Caco-2 (cell line): ENCODE data around the gene UGT1A4. TPM values are rescaled to one million over a fixed set of nuclear protein-coding genes. Genes with fewer than 3 reads are reported as not detected.
A peak's percentile ranks its signal among the peaks of the same experiment; 100 is the strongest.
"Not testable (repeated sequence)": the region's sequence is repeated elsewhere in the genome, so short reads cannot be mapped to it uniquely, and the experiment has no call there.

Experiments
- BruUV-seq: library from RNA; stranded (reverse); fragments of 400-500 nt; replicated peaks from 2 replicates; lab custom pipeline; 2021; lab: Mats Ljungman, UMichigan
- CTCF ChIA-PET: fragments of 300-600 bp; sonication (Branson Sonifier 250); formaldehyde crosslinking; loops from one replicate; lab custom pipeline; 2022; ENCODE audit warnings: antibody characterized with exemption; lab: Charles Lee
- POLR2A ChIA-PET: fragments of 300-600 bp; sonication (Branson Sonifier 250); formaldehyde crosslinking; loops from one replicate; lab custom pipeline; 2022; ENCODE audit warnings: antibody characterized with exemption; lab: Charles Lee
- DNase-seq, 2 experiments: peaks; one replicate each; pipeline versions ENCODE4 v3.0.0 to v3.0.0-alpha.2; 2020 to 2022
- H3K27me3 ChIP-seq: replicated peaks from 2 replicates; pipeline ENCODE4 v1.6.0; 2011; ENCODE audit warnings: low read length; ENCODE audit not compliant: control insufficient read depth, insufficient read depth
- H3K36me3 ChIP-seq: 2 replicates; pipeline ENCODE4 v1.5.1; 2011; ENCODE audit warnings: low read length; ENCODE audit not compliant: control insufficient read depth, insufficient read depth
- H3K4me1 ChIP-seq: fragments of 250-450 bp; sonication (Bioruptor Pico); 2 replicates; pipeline ENCODE4 v1.5.1; 2020; ENCODE audit warnings: mild to moderate bottlenecking
- H3K4me3 ChIP-seq: 2 replicates; pipeline ENCODE4 v1.5.1; 2011; ENCODE audit warnings: low read depth, mild to moderate bottlenecking, control low read depth, low read length
- H3K9me3 ChIP-seq: fragments of 250-450 bp; sonication (Bioruptor Pico); 2 replicates; pipeline ENCODE4 v1.5.1; 2020; ENCODE audit warnings: mild to moderate bottlenecking, moderate library complexity
- H3K27ac Mint-ChIP-seq: one replicate; pipeline ENCODE4 v1.8.0; 2022; ENCODE audit warnings: mixed read lengths; ENCODE audit not compliant: unreplicated experiment
- H3K27me3 Mint-ChIP-seq: one replicate; pipeline ENCODE4 v1.8.0; 2022; ENCODE audit warnings: mixed read lengths; ENCODE audit not compliant: insufficient read depth, unreplicated experiment
- H3K36me3 Mint-ChIP-seq: one replicate; pipeline ENCODE4 v1.8.0; 2022; ENCODE audit warnings: mild to moderate bottlenecking, mixed read lengths; ENCODE audit not compliant: insufficient read depth, unreplicated experiment
- H3K4me1 Mint-ChIP-seq: one replicate; pipeline ENCODE4 v1.8.0; 2022; ENCODE audit warnings: low read depth, mixed read lengths; ENCODE audit not compliant: unreplicated experiment
- H3K4me3 Mint-ChIP-seq: one replicate; pipeline ENCODE4 v1.8.0; 2022; ENCODE audit warnings: mild to moderate bottlenecking, moderate library complexity, mixed read lengths; ENCODE audit not compliant: unreplicated experiment
- H3K9me3 Mint-ChIP-seq: one replicate; pipeline ENCODE4 v1.8.0; 2022; ENCODE audit warnings: mixed read lengths; ENCODE audit not compliant: unreplicated experiment
- intact Hi-C: fragments of 100-400 bp; cut with micrococcal nuclease; formaldehyde crosslinking; loops from one replicate; pipeline ENCODE4 v1.10.0; 2022; ENCODE audit not compliant: unreplicated experiment
- total RNA-seq: library from RNA; stranded (reverse); gene quantifications from 2 replicates; pipeline ENCODE4 v1.2.3, GENCODE V29; 2022
- TF ChIP-seq, protein P1 (sequence below), 2 experiments: fragments of 200-600 bp in 1 of 2; IDR thresholded peaks; 1 replicate in 1 of 2; 2 replicates in 1 of 2; pipeline versions ENCODE4 v1.5.1 to v1.8.0; 2011 to 2022; ENCODE audit warnings: antibody characterized with exemption in 1 of 2, control low read depth in 1 of 2, inconsistent platforms in 1 of 2, low read depth in 1 of 2, low read length in 1 of 2, mild to moderate bottlenecking in 1 of 2, moderate library complexity in 1 of 2; ENCODE audit not compliant: insufficient read depth in 1 of 2, severe bottlenecking in 1 of 2, unreplicated experiment in 1 of 2

Gene UGT1A4
- total RNA-seq, 1 experiment from 2014 or later, result 0.79 TPM

DNA sequence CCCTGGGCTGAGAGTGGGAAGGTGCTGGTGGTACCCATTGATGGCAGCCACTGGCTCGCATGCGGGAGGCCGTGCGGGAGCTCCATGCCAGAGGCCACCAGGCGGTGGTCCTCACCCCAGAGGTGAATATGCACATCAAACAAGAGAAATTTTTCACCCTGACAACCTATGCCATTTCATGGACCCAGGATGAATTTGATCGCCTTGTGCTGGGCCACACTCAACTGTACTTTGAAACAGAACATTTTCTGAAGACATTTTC lies 28.7 kb downstream of the UGT1A4 start:
- Histone ChIP-seq H3K36me3 (no peaks in the 10 kb centered on the region), H3K27me3 (no peaks in the 10 kb centered on the region), H3K4me1 (peaks cover 19% of the 10 kb centered on the region), H3K9me3 (peaks cover 7% of the 10 kb centered on the region), H3K4me3 (no peak overlapping the region)
- ChIA-PET CTCF (interaction anchor here (0.9 kb wide), 1 partner anchor 81 kb away, joined by 3 read pairs; no protein-coding TSS in a partner anchor), POLR2A (no interaction called here)
- H3K27ac Mint-ChIP-seq, result no peak overlapping the region
- peaks cover 19% of the 10 kb centered on the region for H3K36me3 Mint-ChIP-seq
- no peak overlapping the region for H3K4me3 Mint-ChIP-seq
- peaks cover 44% of the 10 kb centered on the region for H3K9me3 Mint-ChIP-seq
- H3K4me1 Mint-ChIP-seq, result peaks cover 20% of the 10 kb centered on the region
- H3K27me3 Mint-ChIP-seq, result no peaks in the 10 kb centered on the region
- no TSS peak for BruUV-seq
- TF ChIP-seq, protein P1, sequence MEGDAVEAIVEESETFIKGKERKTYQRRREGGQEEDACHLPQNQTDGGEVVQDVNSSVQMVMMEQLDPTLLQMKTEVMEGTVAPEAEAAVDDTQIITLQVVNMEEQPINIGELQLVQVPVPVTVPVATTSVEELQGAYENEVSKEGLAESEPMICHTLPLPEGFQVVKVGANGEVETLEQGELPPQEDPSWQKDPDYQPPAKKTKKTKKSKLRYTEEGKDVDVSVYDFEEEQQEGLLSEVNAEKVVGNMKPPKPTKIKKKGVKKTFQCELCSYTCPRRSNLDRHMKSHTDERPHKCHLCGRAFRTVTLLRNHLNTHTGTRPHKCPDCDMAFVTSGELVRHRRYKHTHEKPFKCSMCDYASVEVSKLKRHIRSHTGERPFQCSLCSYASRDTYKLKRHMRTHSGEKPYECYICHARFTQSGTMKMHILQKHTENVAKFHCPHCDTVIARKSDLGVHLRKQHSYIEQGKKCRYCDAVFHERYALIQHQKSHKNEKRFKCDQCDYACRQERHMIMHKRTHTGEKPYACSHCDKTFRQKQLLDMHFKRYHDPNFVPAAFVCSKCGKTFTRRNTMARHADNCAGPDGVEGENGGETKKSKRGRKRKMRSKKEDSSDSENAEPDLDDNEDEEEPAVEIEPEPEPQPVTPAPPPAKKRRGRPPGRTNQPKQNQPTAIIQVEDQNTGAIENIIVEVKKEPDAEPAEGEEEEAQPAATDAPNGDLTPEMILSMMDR (IDR thresholded peaks at IDR 0.05; ENCODE audit: insufficient read depth in 1 of 2, low read depth in 1 of 2, low read length in 1 of 2, severe bottlenecking in 1 of 2, unreplicated experiment in 1 of 2), result no peak
- intact Hi-C loops, result no loop called here
- no peak for DNase-seq

DNA sequence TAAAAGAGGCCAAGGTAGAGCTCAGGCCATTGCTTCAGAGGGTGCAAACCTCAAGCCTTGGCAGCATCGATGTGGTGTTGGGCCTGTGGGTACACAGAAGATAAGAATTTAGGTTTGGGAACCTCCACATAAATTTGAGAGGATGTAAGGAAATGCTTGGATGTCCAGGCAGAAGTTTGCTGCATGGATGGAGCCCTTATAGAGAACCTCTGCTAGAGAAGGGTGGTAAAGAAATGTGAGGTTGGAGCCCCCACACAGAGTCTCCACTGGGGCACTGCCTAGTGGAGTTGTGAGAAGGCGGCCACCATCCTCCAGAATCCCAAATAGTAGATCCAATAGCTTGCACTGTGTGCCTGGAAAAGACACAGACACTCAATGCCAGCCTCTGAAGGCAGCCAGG lies 32.2 kb downstream of the UGT1A4 start:
- H3K27me3 ChIP-seq, BruUV-seq, CTCF ChIA-PET, H3K4me3 Mint-ChIP-seq, DNase-seq, H3K9me3 ChIP-seq, intact Hi-C loops, H3K4me3 ChIP-seq, POLR2A ChIA-PET, H3K36me3 ChIP-seq, H3K27me3 Mint-ChIP-seq, H3K27ac Mint-ChIP-seq: not testable (repeated sequence)
- peaks cover 19% of the 10 kb centered on the region for H3K36me3 Mint-ChIP-seq
- H3K4me1 ChIP-seq, result peaks cover 19% of the 10 kb centered on the region
- peaks cover 14% of the 10 kb centered on the region for H3K4me1 Mint-ChIP-seq
- H3K9me3 Mint-ChIP-seq, result peaks cover 44% of the 10 kb centered on the region

DNA sequence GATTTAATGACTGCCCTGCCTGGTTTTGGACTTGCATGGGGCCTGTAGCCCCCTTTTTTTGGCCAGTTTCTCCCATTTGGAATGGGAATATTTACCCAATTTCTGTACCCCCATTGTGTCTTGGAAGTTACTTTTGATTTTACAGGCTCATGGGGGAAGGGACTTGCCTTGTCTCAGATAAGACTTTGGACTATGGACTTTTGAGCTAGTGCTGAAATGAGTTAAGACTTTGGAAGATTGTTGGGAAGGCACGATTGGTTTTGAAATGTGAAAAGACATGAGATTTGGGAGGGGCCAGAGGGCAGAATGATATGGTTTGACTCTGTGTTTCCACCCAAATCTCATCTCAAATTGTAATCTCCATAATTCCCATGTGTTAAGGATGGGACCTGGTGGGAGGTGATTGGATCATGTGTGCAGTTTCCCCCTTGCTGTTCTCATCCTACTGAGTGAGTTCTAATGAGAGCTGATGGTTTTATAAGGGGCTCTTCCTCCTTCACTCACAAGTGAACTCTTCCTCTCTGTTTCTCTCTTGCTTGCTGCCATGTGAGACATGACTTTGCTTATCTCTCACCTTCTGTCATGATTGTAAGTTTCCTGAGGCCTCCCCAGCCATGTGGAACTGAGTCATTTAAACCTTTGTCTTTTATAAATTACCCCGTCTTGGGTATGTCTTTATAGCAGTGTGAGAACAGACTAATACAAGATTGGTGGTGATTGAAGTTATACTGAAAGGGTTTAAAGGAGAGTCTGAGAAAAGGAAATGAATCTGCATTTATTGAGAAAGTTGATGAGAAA lies 32.9 kb downstream of the UGT1A4 start:
- intact Hi-C loops, DNase-seq, POLR2A ChIA-PET, H3K27me3 Mint-ChIP-seq, BruUV-seq, H3K27me3 ChIP-seq, H3K36me3 ChIP-seq, H3K4me3 ChIP-seq, H3K9me3 ChIP-seq, CTCF ChIA-PET, H3K27ac Mint-ChIP-seq: not testable (repeated sequence)
- H3K4me1 Mint-ChIP-seq, result peaks cover 13% of the 10 kb centered on the region
- H3K4me3 Mint-ChIP-seq, result peak overlapping the region; percentile 15
- peaks cover 19% of the 10 kb centered on the region for H3K36me3 Mint-ChIP-seq
- peaks cover 14% of the 10 kb centered on the region; the same call in 1 of the 2 replicates for H3K4me1 ChIP-seq
- peaks cover 44% of the 10 kb centered on the region for H3K9me3 Mint-ChIP-seq

DNA sequence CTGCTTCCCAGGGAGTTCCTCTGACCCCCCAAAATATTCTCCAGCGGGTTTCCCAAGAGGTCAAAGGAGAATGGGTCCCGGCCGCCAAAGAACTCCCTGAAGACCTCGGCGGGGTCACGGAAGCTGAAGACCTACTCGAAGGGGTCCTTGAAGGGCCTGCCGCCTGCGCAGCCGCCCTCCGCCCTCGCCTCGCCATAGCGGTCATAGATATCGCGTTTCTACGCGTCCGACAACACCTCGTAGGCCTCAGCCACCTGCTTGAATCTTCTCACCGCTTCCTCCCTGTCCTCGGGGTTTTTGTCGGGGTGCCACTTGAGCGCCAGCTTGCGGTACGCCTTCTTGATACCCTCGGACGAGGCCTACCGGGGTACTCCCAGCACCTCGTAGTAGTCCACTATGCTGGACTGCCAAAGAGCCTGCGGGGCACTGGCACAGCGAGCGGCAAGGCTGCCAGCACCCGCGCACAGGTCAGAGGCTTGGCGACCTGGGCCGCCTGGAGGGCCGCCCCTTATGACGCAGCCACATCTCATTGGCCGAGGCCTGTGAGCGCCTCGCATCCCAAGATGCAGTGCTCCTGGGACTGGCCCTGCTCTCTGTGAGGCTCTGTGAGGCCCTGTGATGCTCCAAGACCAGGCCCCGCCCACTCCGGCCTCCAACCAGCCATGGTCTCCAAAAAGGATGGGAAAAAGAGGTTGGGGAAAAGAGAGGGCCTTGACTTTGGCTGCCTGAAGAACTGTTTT lies 36.5 kb downstream of the UGT1A4 start:
- no peak overlapping the region for H3K27ac Mint-ChIP-seq
- peaks cover 17% of the 10 kb centered on the region for H3K9me3 Mint-ChIP-seq
- intact Hi-C loops, result no loop called here
- no TSS peak for BruUV-seq
- peaks cover 6% of the 10 kb centered on the region for H3K36me3 Mint-ChIP-seq
- Histone ChIP-seq H3K4me3 (no peak overlapping the region), H3K4me1 (peaks cover 10% of the 10 kb centered on the region; the same call in 1 of the 2 replicates), H3K9me3 (peaks cover 7% of the 10 kb centered on the region), H3K36me3 (no peaks in the 10 kb centered on the region), H3K27me3 (no peaks in the 10 kb centered on the region)
- TF ChIP-seq, protein P1 (IDR thresholded peaks at IDR 0.05; ENCODE audit: insufficient read depth in 1 of 2, low read depth in 1 of 2, low read length in 1 of 2, severe bottlenecking in 1 of 2, unreplicated experiment in 1 of 2), result no peak
- H3K4me3 Mint-ChIP-seq, result no peak overlapping the region
- ChIA-PET CTCF (no interaction called here), POLR2A (no interaction called here)
- H3K27me3 Mint-ChIP-seq, result no peaks in the 10 kb centered on the region
- DNase-seq, result no peak
- peaks cover 14% of the 10 kb centered on the region for H3K4me1 Mint-ChIP-seq
